ENCODE data around the gene ARHGEF19.

- no peak for TF ChIP-seq EZH2 (IDR thresholded peaks at IDR 0.05; ENCODE audit: low read length, unreplicated experiment)
- TF ChIP-seq CTCF (conservative IDR thresholded peaks at IDR 0.05; ENCODE audit: low read depth, low read length) = no peak
Observed at GRCh38 chr1:16151995-16152384, 60.5 kb downstream of the ARHGEF19 start.
